GM06990 (cell line): ENCODE data around the gene ARHGEF38.
A peak's percentile ranks its signal among the peaks of the same experiment; 100 is the strongest.

Experiments
- DNase-seq: peaks from one replicate; pipeline ENCODE4 v3.0.0-alpha.2; 2011; ENCODE audit not compliant: insufficient read length; ENCODE audit errors: extremely low read depth
- H3K27me3 ChIP-seq: replicated peaks from 2 replicates; pipeline ENCODE4 v1.6.0; 2011; ENCODE audit warnings: low read length; ENCODE audit not compliant: control insufficient read depth, insufficient read depth
- H3K36me3 ChIP-seq: 2 replicates; pipeline ENCODE4 v1.5.1; 2011; ENCODE audit warnings: low read length; ENCODE audit not compliant: control insufficient read depth, insufficient read depth
- H3K4me3 ChIP-seq: replicated peaks from 2 replicates; pipeline ENCODE4 v1.5.1; 2011; ENCODE audit warnings: low read depth, mild to moderate bottlenecking, control low read depth, low read length
- CTCF ChIP-seq: IDR thresholded peaks from 2 replicates; pipeline ENCODE4 v1.5.1; 2011; ENCODE audit warnings: low read length, control low read depth, mild to moderate bottlenecking, inconsistent platforms; ENCODE audit not compliant: insufficient read depth, poor library complexity, severe bottlenecking

Gene ARHGEF38

DNA sequence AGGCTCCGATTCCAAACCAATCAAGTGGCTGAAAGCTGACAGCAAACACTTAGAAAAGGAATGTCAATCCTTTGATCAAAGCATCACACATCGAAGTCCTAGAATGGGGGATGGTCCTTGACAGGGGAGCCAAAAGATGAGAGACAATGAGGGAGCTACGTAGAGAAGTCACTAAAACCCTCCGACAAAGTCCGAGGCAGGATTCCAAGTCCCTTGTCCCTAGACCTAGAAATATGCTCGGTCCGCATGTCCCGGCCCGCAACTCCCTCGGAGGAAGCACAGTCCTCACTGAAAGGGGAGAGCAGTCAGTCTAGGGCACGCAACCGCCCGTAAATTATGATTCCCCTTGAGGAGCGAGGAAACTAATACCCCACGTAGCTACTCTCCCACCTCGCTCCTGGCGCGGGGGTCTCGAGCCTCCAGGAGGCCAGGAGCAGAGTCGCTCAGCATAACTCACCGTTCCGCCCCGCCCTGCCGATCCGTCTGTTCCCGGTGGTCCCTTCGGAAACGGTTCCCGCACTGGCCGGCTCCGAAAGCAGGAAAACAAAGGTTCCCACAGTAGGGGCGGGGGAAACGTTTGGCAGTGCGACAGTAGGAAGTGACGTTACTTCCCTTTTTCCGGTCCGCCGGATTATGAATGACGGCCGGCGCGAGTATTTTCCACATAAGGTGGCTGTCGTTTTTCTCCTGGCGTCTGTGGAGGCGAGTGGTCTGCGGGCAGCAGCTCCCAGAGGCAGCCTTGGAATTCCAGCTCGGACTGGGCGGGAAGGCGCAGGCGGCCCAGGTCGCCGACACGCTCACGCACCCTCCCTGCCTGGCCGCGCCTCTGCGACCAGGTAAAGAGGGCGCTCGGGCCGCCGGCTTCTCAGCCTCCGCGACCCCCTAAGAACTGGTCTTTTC lies 156.0 kb downstream of the ARHGEF38 start, which contains the start of the genes GSTCD and INTS12:
Gene GSTCD (plus strand): TSS at position 604 of the 900 bp plus-strand sequence. CDS start 8,830 bp downstream, outside the sequence.
Gene INTS12 (minus strand): TSS at position 509 of the 900 bp plus-strand sequence. CDS start 8,684 bp downstream, outside the sequence.
- peak; percentile 90 for DNase-seq
- Histone ChIP-seq H3K4me3 (peak within 1 kb of the TSS; percentile 85), H3K27me3 (no peaks in the 10 kb centered on the region), H3K36me3 (no peaks in the 10 kb centered on the region)
- TF ChIP-seq CTCF: no peak

DNA sequence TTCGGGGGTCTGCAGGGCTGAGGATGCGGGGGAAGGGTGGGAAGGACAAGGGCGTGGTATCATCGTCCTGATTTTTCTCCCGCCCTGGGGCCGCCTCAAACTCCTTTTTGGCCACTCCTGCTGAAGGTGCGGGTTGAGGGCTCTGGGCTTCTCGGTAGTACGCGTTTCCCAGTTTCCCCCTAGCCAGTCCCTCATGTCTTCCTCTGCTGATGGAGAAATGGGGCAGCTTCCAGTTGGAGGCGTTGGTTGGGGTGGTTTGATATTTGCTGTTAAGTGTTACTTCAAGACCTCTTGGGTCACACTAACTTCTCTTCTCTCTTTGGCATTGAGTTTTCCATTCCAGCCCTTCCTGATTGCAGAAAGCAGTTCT lies 156.6 kb downstream of the ARHGEF38 start:
- no peak for DNase-seq
- no peaks in the 10 kb centered on the region for H3K36me3 ChIP-seq
- H3K27me3 ChIP-seq: no peaks in the 10 kb centered on the region
- no peak for TF ChIP-seq CTCF
- peak overlapping the region; percentile 85 for H3K4me3 ChIP-seq

- TF ChIP-seq CTCF: no peak
- no peak for DNase-seq
- peak overlapping the region; percentile 85; the same call in 1 of the 2 replicates for H3K4me3 ChIP-seq
These were observed 157.7 kb downstream of the ARHGEF38 start for GRCh38 chr4:105710012-105710600.

GRCh38 chr4:105710678-105711077 lies 158.3 kb downstream of the ARHGEF38 start:
- no peak for DNase-seq
- Histone ChIP-seq H3K27me3 (no peaks in the 10 kb centered on the region), H3K4me3 (no peak overlapping the region), H3K36me3 (no peaks in the 10 kb centered on the region)
- no peak for TF ChIP-seq CTCF

More at GRCh38 chr4:105710012-105710600, 157.7 kb downstream of the ARHGEF38 start:
- no peaks in the 10 kb centered on the region for H3K36me3 ChIP-seq
- no peaks in the 10 kb centered on the region for H3K27me3 ChIP-seq

GRCh38 chr4:105712766-105713165 lies 160.3 kb downstream of the ARHGEF38 start:
- Histone ChIP-seq H3K4me3 (no peak overlapping the region), H3K36me3 (no peaks in the 10 kb centered on the region), H3K27me3 (no peaks in the 10 kb centered on the region)
- no peak for DNase-seq
- TF ChIP-seq CTCF: no peak
